Vagina (tissue), 2 donors: ENCODE data around the gene NEDD8.

Experiments used
- CTCF ChIP-seq, 3 experiments: fragments of 450-650 bp in 2 of 3; fragments of 200-600 bp in 1 of 3; sonication (generic) in 1 of 3; IDR thresholded peaks; one replicate each; pipeline ENCODE4 v1.5.1; 2017 to 2019; ENCODE audit warnings: antibody characterized with exemption in 3 of 3, mild to moderate bottlenecking in 2 of 3, moderate library complexity in 2 of 3
- POLR2A ChIP-seq, 2 donors: fragments of 450-650 bp; IDR thresholded peaks; one replicate each; pipeline ENCODE4 v1.6.1; 2017; ENCODE audit warnings: antibody characterized with exemption in 2 of 2, mild to moderate bottlenecking in 2 of 2, moderate library complexity in 2 of 2
- POLR2AphosphoS5 ChIP-seq, 2 donors: sonication (generic); formaldehyde crosslinking; IDR thresholded peaks; one replicate each; pipeline ENCODE4 v1.9.0; 2017; ENCODE audit warnings: antibody characterized with exemption in 2 of 2, mild to moderate bottlenecking in 2 of 2, low read depth in 1 of 2; ENCODE audit not compliant: insufficient read depth in 1 of 2

DNA sequence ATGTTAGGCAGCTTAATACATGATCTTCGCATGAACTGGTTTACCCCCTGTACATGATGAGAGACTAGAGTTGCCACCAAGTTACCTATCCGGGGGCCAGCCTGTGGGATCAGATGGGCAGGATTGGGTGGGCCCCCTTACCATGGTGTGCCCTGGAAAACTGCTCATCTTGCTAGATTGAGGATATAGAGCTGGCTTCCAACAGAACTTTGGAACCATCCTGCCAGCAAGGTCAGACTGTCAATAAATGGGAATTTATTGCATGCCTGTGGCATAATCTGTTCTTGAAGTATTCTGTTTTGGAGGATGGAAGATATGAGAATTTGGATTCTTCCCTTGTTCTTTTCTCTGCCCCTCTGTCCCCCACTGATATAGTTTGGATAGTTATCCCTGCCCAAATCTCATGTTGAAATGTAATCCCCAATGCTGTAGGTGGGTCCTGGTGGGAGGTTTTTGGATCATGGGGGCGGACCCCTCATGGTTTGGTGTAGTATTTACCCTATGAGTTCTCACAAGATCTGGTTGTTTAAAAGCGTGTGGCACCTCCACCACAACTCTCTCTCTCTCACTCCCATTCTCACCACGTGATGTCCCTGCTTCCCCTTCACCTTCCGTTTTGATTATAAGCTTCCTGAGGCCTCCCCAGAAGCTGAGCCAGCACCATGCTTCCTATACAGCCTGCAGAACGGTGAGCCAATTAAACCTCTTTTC, 33.2 kb downstream of the NEDD8 start:
- TF ChIP-seq POLR2AphosphoS5 (IDR thresholded peaks at IDR 0.05; ENCODE audit: insufficient read depth in 1 of 2, low read depth in 1 of 2) (no peak), CTCF (IDR thresholded peaks at IDR 0.05) (no peak), POLR2A (IDR thresholded peaks at IDR 0.05) (no peak)
